Upper lobe of left lung (tissue), 4 donors: ENCODE data around the gene SUPT3H.

ENCODE experiments used
- CTCF ChIP-seq, 6 experiments: fragments of 450-650 bp in 4 of 6; fragments of 200-600 bp in 2 of 6; sonication (generic) in 2 of 6; IDR thresholded peaks; one replicate each; pipeline ENCODE4 v1.5.1; 2016 to 2019; ENCODE audit warnings: antibody characterized with exemption in 6 of 6
- EP300 ChIP-seq, 4 donors: sonication (generic); formaldehyde crosslinking; IDR thresholded peaks; one replicate each; pipeline ENCODE4 v1.5.1; 2017; ENCODE audit warnings: antibody characterized with exemption in 4 of 4, control low read depth in 2 of 4

DNA sequence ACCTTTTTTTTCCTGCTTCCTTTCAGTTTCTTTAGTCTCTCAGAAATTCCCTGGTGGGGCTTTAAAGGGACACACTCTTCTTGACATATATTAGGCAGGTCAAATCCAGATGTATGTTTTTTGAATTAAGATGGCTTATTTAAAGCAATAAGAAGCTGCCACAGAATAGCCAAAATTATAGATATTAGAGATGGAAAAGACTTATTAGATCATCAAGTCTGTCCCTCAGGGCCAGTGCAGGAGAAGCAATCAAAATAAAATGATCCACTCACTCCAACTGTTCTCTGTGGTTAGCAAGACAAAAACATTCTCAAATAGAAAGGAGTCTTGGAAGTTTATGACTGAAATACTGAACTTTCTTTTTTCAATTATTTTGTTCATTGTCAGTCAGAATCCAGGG, 527.4 kb downstream of the SUPT3H start:
- no peak for TF ChIP-seq CTCF (IDR thresholded peaks at IDR 0.05)
- TF ChIP-seq EP300 (IDR thresholded peaks at IDR 0.05), result no peak
